ENCODE results near the gene UBE2R2.
A peak's percentile ranks its signal among the peaks of the same experiment; 100 is the strongest.

DNA sequence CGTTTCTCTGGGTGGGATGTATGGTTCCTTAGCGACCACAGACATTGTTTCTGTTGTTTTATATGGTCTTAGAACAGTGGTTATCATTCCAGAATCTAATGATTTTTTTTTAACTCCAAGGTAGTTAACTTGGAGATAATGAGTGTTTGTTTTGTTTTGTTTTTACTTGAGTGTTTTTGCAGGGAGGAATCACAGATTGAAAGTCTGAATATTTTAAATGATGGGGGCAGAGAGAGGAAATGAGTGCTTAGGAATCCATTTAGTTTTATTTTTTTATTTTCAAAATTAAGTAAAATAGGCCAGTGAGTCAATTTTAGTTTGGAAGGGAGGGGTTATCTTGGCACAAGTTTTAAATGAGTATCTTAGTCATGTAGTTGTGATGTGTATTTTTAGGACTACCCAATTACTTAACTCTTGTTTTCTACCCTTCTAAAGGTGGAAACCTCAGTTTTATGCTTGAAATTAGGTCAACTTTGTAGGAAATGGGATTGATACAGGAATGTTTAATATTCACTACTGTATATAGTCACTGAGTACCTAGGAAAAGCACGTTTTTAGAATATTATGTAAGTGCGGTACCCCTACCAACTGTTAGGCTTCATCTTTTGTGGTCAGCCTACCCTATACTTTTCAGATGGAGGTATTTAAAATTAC lies 2.0 kb downstream of the UBE2R2 start:
- TF ChIP-seq POLR2A (IDR thresholded peaks at IDR 0.05): no peak
- TF ChIP-seq, protein P1, sequence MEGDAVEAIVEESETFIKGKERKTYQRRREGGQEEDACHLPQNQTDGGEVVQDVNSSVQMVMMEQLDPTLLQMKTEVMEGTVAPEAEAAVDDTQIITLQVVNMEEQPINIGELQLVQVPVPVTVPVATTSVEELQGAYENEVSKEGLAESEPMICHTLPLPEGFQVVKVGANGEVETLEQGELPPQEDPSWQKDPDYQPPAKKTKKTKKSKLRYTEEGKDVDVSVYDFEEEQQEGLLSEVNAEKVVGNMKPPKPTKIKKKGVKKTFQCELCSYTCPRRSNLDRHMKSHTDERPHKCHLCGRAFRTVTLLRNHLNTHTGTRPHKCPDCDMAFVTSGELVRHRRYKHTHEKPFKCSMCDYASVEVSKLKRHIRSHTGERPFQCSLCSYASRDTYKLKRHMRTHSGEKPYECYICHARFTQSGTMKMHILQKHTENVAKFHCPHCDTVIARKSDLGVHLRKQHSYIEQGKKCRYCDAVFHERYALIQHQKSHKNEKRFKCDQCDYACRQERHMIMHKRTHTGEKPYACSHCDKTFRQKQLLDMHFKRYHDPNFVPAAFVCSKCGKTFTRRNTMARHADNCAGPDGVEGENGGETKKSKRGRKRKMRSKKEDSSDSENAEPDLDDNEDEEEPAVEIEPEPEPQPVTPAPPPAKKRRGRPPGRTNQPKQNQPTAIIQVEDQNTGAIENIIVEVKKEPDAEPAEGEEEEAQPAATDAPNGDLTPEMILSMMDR (IDR thresholded peaks at IDR 0.05): peak in 1 of 6 experiments; percentile 2

Measured in Peyer's patch (tissue), 4 donors.